HepG2 (cell line): ENCODE data around the gene TGFBI. TPM values are rescaled to one million over a fixed set of nuclear protein-coding genes. Genes with fewer than 3 reads are reported as not detected.

ENCODE experiments used
- ARID2 ChIP-seq: sonication (generic); formaldehyde crosslinking; IDR thresholded peaks from 2 replicates; pipeline ENCODE4 v1.8.1; 2022; ENCODE audit warnings: mild to moderate bottlenecking, missing genetic modification reagents, borderline replicate concordance
- CCAR2 ChIP-seq: fragments of 200-400 bp; formaldehyde crosslinking; optimal IDR thresholded peaks from 2 replicates; pipeline ENCODE3; 2018; ENCODE audit warnings: low read depth, mild to moderate bottlenecking, low read length, moderate library complexity
- ETS1 ChIP-seq: sonication (generic); formaldehyde crosslinking; IDR thresholded peaks from 2 replicates; pipeline ENCODE4 v1.4.0; 2020; ENCODE audit warnings: missing genetic modification reagents
- HDAC6 ChIP-seq: fragments of 200-600 bp; sonication (generic); IDR thresholded peaks from 2 replicates; pipeline ENCODE4 v1.7.0; 2017; ENCODE audit warnings: mild to moderate bottlenecking, antibody characterized with exemption, low read length, low read depth
- HES4 ChIP-seq: sonication (generic); formaldehyde crosslinking; IDR thresholded peaks from 2 replicates; pipeline ENCODE4 v1.9.0; 2021; ENCODE audit warnings: mild to moderate bottlenecking, missing genetic modification reagents, borderline replicate concordance
- KLF12 ChIP-seq: sonication (generic); formaldehyde crosslinking; IDR thresholded peaks from 2 replicates; pipeline ENCODE4 v1.4.0; 2020; ENCODE audit warnings: missing genetic modification reagents, borderline replicate concordance
- MNT ChIP-seq: fragments of 450-650 bp; IDR thresholded peaks from 2 replicates; pipeline ENCODE4 v1.6.1; 2016
- NFKB2 ChIP-seq: sonication (generic); formaldehyde crosslinking; IDR thresholded peaks from 2 replicates; pipeline ENCODE4 v1.4.0; 2020; ENCODE audit warnings: missing genetic modification reagents, borderline replicate concordance
- NFYB ChIP-seq: sonication (generic); formaldehyde crosslinking; IDR thresholded peaks from 2 replicates; pipeline ENCODE4 v1.4.0; 2020; ENCODE audit warnings: missing genetic modification reagents
- PATZ1 ChIP-seq: sonication (generic); formaldehyde crosslinking; IDR thresholded peaks from 2 replicates; pipeline ENCODE4 v1.4.0; 2020; ENCODE audit warnings: missing genetic modification reagents
- RXRA ChIP-seq: sonication (generic); formaldehyde crosslinking; IDR thresholded peaks from 2 replicates; pipeline ENCODE4 v1.5.1; 2020; ENCODE audit warnings: missing genetic modification reagents
- SIN3B ChIP-seq: fragments of 150-350 bp; IDR thresholded peaks from 2 replicates; pipeline ENCODE4 v1.6.1; 2014; ENCODE audit warnings: low read length
- SP2 ChIP-seq: sonication (generic); formaldehyde crosslinking; IDR thresholded peaks from 2 replicates; pipeline ENCODE4 v1.5.1; 2020; ENCODE audit warnings: mild to moderate bottlenecking, missing genetic modification reagents
- STAT5B ChIP-seq: sonication (generic); formaldehyde crosslinking; IDR thresholded peaks from 2 replicates; pipeline ENCODE4 v1.4.0; 2020; ENCODE audit warnings: missing genetic modification reagents
- UBTF ChIP-seq: sonication (generic); formaldehyde crosslinking; IDR thresholded peaks from 2 replicates; pipeline ENCODE4 v1.4.0; 2020; ENCODE audit warnings: mild to moderate bottlenecking, missing genetic modification reagents
- ZKSCAN1 ChIP-seq: fragments of 150-350 bp; IDR thresholded peaks from 2 replicates; pipeline ENCODE4 v1.6.1; 2014; ENCODE audit warnings: low read length
- ZKSCAN5 ChIP-seq: sonication (generic); formaldehyde crosslinking; IDR thresholded peaks from 2 replicates; pipeline ENCODE4 v1.5.1; 2020; ENCODE audit warnings: mild to moderate bottlenecking, missing genetic modification reagents
- ZNF143 ChIP-seq: sonication (generic); formaldehyde crosslinking; IDR thresholded peaks from 2 replicates; pipeline ENCODE4 v1.4.0; 2020; ENCODE audit warnings: missing genetic modification reagents
- ZNF326 ChIP-seq: sonication (generic); formaldehyde crosslinking; IDR thresholded peaks from 2 replicates; pipeline ENCODE4 v1.4.0; 2020; ENCODE audit warnings: missing genetic modification reagents, borderline replicate concordance
- ZNF720 ChIP-seq: sonication (generic); formaldehyde crosslinking; IDR thresholded peaks from 2 replicates; pipeline ENCODE4 v1.4.0; 2020; ENCODE audit warnings: missing genetic modification reagents
- ZNF850 ChIP-seq: sonication (generic); formaldehyde crosslinking; conservative IDR thresholded peaks from 2 replicates; pipeline ENCODE4 v1.9.0; 2021; ENCODE audit warnings: mild to moderate bottlenecking, missing genetic modification reagents
- ZNF891 ChIP-seq: sonication (generic); formaldehyde crosslinking; IDR thresholded peaks from 2 replicates; pipeline ENCODE4 v1.5.0; 2020; ENCODE audit warnings: mild to moderate bottlenecking, missing genetic modification reagents
- ZSCAN21 ChIP-seq: sonication (generic); formaldehyde crosslinking; IDR thresholded peaks from 2 replicates; pipeline ENCODE4 v1.8.0; 2022; ENCODE audit warnings: mild to moderate bottlenecking, missing genetic modification reagents, moderate library complexity, borderline replicate concordance
- ZSCAN9 ChIP-seq: IDR thresholded peaks from 2 replicates; pipeline ENCODE4 v1.6.1; 2016; ENCODE audit warnings: borderline replicate concordance
- polyA plus RNA-seq, 8 experiments: library from polyadenylated mRNA; depleted of rRNA in 3 of 8; stranded (reverse) in 7 of 8; unstranded in 1 of 8; fragments of >200 nt; fragmentation: Illumina TruSeq in 4 of 8; extraction: Trizol in 4 of 8; gene quantifications; 2 replicates each; pipeline versions ENCODE4 v1.2.1 to v1.2.3, GENCODE V29; 2011 to 2016; ENCODE audit warnings: low read depth in 4 of 8, missing spikeins in 1 of 8, mixed read lengths in 1 of 8; ENCODE audit not compliant: insufficient read depth in 1 of 8
- total RNA-seq, 5 experiments: library from RNA; depleted of rRNA; stranded (reverse); fragments of >200 nt; fragmentation: Illumina TruSeq; extraction: Trizol; gene quantifications; 2 replicates each; pipeline ENCODE4 v1.2.3, GENCODE V29; 2016; ENCODE audit warnings: low read depth in 1 of 5

TGFBI gene
- total and polyA plus RNA-seq, 2 of the 13 experiments (the other 11 are each of a cell fraction or from before 2014, with no cell fraction given) = 275 to 457 TPM

- TF ChIP-seq PATZ1 = peak; percentile 68
- TF ChIP-seq ZNF720 = no peak
- TF ChIP-seq ZNF326 = no peak
- no peak for TF ChIP-seq ZNF850
- TF ChIP-seq UBTF (CRISPR knock-in tag) = peak; percentile 61
- no peak for TF ChIP-seq HDAC6
- TF ChIP-seq ZSCAN21 (CRISPR knock-in tag) = no peak
- 0 out of 2 replicates have a peak, but pooled peaks have one; percentile 6 for TF ChIP-seq KLF12 (CRISPR knock-in tag)
- TF ChIP-seq RXRA (CRISPR knock-in tag) = peak; percentile 90; the same call in 1 of the 2 replicates
- no peak for TF ChIP-seq SP2 (CRISPR knock-in tag)
- TF ChIP-seq ZNF143 (CRISPR knock-in tag) = peak; percentile 60
- peak; percentile 89 for TF ChIP-seq ZKSCAN5 (CRISPR knock-in tag)
- TF ChIP-seq ZKSCAN1 = no peak
- TF ChIP-seq ZSCAN9 (CRISPR knock-in tag) = peak; percentile 74; the same call in 1 of the 2 replicates
- TF ChIP-seq STAT5B (CRISPR knock-in tag) = no peak
- no peak for TF ChIP-seq HES4 (CRISPR knock-in tag)
- peak; percentile 49; the same call in 1 of the 2 replicates for TF ChIP-seq MNT
- TF ChIP-seq SIN3B = peak; percentile 33; the same call in 1 of the 2 replicates
- no peak; the same call in 1 of the 2 replicates for TF ChIP-seq ARID2 (CRISPR knock-in tag)
- TF ChIP-seq CCAR2 = no peak
- TF ChIP-seq ETS1 (CRISPR knock-in tag) = no peak
- no peak; the same call in 1 of the 2 replicates for TF ChIP-seq NFYB
- no peak for TF ChIP-seq NFKB2
- no peak for TF ChIP-seq ZNF891 (CRISPR knock-in tag)
These were observed 29.5 kb downstream of the TGFBI start (continued) for GRCh38 chr5:136058039-136058971.
